HG03460 (cell line): ENCODE data around the gene GPR39.
"Not testable (repeated sequence)": the region's sequence is repeated elsewhere in the genome, so short reads cannot be mapped to it uniquely, and the experiment has no call there.

ENCODE experiments used
- ATAC-seq: cut with Tn5 transposase; IDR thresholded peaks from one replicate; pipeline ENCODE4 v1.9.1; 2021; ENCODE audit not compliant: unreplicated experiment

GPR39 gene

GRCh38 chr2:132416723-132417395 is at the start of gene GPR39:
GPR39 (plus strand) TSS chr2:132416805.
- ATAC-seq: no peak

DNA sequence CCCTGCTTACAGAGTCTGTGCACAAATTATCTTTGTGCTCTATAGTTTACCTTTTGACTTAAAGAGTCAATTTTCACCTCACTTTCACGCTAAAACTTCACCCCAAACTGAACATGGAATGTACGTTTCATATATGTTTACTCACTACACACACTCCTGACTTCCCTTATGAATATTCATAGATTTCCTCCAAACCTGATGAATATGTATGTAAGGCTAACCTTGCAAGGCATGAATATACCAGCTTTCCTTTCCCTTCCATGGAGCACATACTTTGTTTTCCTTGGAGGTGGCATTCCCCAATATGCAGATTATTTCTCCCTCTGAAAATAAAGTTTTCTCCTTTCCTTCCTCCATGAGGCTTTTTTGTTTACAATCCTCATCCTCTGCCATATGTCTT is 48.4 kb upstream of the GPR39 start:
- ATAC-seq: no peak

DNA sequence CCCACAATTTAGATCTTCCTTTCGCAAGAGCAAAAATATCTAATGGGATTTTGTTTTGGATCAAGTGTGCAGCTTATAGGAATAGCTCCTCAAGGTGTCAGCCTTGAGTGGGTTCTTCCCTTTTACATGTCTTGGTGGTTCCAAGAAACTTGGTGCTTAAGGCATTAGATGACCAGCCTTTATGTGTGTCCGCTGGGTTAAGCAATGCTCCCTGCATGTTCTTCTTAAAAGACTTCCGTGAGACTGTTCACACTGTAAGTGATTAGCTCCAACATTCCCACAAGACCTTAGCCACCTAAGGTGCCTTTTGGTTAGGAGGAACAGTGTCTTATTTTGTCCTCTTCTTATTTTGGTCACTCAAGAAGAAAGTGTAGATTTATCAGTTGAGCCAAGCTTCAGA is 44.3 kb upstream of the GPR39 start:
- no peak for ATAC-seq

DNA sequence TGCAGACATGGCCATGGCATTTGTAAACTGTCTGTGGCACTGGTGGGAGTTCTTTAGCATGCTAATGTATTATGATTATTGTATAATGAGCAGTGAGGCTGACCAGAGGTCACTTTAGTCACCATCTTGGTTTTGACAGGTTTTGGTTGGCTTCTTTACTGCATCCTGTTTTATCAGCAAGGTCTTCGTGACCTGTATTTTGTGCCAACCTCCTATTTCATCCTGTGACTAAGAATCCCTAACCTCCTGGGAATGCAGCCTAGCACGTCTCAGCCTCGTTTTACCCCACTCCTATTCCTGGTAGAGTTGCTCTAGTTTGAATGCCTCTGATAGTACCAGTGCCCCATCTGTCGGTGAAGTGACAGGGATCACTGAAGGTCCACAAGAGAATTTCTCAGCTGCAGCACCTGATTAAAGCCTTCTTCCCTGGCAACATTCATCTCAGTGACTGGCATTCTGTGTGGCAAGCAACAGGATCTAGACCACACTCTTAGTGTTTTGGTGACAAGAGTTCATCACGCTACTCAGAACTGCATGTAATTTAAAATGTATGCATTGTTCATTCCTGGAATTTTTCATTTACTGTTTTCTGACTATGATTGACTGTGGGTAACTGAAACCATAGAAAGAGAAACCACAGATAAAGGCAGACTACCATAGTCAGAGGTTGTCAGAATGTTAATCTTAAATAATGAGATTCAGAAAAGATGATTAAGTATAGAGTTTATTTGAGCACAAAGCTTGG is 43.0 kb upstream of the GPR39 start:
- ATAC-seq: no peak

DNA sequence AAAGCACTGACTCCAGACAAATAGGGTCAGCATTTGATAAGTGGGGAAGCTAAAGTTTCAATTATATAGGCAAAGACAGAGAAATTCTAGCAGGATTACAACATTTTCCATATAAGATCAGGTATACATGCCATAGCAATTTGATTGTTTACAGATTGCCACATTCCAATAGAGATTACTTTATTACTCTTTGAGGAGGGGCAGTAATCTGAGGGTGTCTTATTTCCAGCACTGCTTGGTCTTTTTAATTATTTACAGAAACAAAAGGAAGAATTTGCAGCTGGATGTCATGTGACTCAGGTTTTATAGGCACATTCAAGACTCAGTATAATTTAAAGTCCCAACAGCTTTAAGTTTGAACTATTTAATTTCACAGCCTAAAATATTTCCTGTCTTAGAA is 42.5 kb upstream of the GPR39 start:
- no peak for ATAC-seq

DNA sequence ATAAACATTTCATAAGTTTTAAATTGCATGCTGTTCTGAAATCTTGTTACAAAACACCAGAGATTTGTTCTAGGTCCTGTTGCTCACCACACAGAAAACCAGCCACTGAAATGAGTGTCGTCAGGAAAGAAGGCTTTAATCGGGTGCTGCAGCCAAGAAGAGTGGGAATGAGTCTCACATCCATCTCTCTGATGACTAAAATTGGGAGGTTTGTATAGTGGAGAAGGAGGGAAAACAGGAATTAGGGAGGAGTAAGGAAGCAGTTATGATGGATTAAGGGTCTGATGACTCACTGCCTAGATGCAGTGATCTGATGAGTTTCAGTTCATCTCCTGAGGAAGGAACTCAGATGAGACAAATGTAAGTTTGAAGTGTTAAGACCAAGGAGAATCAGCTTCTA is 42.1 kb upstream of the GPR39 start:
- no peak for ATAC-seq

DNA sequence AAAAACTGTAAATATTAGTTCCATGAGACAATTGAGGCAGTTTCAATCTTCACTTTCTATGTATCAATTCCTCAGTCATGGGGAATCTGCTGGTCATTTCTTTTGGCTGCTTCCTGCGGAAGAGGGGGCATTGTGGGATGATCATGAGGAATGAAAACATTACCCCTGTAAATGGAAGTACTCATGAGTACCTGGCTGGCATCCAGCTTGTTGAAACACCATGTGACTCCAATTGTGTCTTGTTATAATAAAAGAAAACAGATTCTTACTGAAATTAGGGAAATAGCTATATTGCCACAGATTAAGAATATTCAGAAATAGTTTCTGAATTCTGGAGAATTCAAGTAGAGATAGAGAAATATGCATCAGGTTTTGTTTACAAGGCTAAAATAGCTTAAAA is 41.6 kb upstream of the GPR39 start:
- ATAC-seq: no peak

GRCh38 chr2:132381376-132381775 is 35.2 kb upstream of the GPR39 start:
- ATAC-seq: no peak

GRCh38 chr2:132383956-132384355 is 32.6 kb upstream of the GPR39 start:
- no peak for ATAC-seq

DNA sequence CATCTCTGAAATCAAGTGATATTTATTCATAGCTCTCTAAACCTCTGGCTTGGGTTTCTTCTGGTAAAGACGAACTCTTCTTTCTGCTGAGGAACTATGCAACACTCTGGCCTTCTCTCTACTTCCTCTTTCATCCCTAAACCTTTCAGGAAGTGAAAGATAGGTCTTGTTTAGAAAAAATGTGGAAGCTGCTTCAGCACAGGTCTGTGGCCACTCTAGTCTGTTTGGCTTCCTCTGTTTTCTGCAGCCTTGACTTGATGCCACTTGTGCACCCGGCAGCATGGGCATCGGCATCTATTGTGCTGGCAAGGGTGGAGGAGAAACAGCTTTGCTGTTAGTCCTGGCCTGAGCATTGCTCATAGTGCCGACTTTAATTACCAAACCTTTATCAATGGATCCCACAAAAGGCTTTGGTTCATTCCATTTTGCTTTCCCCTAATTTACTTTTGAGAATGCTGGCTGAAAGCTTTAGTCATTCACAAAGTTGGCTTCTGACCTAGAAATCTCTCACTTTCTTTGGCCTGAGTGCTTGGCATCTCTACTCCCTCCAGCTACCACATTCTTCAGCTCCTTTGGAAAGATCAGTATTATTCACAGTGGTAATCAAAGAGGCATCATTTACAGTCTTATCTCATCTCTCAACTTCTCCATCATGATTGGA is 32.0 kb upstream of the GPR39 start:
- ATAC-seq: no peak

DNA sequence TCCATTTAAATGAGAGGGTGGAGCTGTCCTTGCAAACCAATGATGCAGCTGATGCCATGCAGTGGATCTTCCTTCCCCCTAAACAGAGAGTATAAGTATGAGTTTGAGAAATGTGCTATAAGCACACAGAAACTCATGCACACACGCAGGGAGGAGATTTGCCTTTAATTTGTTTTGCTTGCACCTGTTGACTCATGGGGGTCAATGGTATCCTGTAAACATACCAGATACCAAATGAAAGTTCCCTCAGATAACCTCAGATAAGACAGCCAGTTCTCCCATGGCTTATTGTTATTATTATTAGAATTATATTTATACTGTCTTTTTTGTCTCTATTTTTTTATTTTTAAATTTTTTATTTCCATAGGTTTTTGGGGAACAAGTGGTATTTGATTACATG is 29.5 kb upstream of the GPR39 start:
- ATAC-seq: no peak

DNA sequence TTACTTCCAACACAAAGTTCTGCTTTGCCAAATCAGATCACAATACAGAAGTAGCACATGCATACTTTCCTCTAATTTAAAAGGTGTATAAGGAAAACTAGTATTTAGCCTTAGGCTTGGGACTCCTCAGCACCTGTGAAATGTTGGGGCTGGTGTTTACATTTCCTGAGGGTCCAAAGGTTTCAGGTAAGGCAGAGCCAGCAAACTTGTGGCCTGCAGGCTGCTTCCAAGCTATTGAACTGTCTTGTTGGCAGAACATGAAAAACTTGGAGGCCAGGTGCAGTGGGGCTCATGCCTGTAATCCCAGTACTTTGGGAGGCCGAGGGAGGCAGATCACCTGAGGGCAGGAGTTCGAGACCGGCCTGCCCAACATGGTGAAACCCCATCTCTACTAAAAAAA is 26.5 kb upstream of the GPR39 start:
- ATAC-seq: no peak

DNA sequence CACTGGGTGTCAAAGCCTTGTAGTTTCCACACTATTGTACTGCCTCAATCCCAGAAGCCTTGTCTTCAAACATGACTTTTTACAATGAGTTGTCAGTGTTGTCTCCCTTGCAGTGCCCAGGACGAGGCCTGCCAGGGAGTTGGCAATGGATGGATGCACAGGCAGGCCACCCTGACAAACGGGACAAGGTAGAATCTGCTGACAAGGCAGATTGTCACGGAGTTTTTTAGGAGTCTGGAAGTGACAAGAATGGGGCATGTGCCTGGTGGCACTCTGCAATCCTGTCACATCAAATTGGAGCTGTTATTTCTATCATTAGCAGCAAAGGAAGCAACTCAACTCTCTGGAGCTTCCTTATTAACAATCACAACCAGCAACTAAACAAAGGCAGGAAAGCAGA is 25.2 kb upstream of the GPR39 start:
- no peak for ATAC-seq

GRCh38 chr2:132392221-132392620 is 24.4 kb upstream of the GPR39 start:
- no peak for ATAC-seq

DNA sequence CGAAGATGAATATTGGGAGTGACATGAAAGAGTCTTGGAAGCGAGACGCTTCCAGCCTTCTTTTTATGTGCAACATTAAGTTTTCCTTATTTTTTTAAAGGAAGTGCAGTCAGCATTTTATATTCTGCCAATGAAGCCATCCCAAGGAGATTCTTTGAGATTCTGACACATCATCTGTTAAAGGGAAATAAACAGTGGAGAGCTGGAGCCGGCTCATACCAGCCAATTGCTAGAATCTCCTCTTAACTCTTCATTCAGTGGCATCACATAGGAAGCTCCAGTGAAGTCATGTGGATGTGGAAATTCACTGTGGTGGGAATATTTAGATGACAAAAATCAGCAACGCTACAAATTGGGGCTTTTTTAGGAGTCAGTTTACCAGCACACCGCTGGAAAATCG is 23.7 kb upstream of the GPR39 start:
- no peak for ATAC-seq

- not testable (repeated sequence) for ATAC-seq
These were observed 19.6 kb upstream of the GPR39 start for GRCh38 chr2:132397042-132397441.

GRCh38 chr2:132400169-132400900 is 16.3 kb upstream of the GPR39 start:
- no peak for ATAC-seq

GRCh38 chr2:132400901-132401240 is 15.7 kb upstream of the GPR39 start:
- ATAC-seq: no peak

- ATAC-seq: no peak
These were observed 15.3 kb upstream of the GPR39 start for GRCh38 chr2:132401326-132401725.

GRCh38 chr2:132403146-132403545 is 13.5 kb upstream of the GPR39 start:
- ATAC-seq: no peak

DNA sequence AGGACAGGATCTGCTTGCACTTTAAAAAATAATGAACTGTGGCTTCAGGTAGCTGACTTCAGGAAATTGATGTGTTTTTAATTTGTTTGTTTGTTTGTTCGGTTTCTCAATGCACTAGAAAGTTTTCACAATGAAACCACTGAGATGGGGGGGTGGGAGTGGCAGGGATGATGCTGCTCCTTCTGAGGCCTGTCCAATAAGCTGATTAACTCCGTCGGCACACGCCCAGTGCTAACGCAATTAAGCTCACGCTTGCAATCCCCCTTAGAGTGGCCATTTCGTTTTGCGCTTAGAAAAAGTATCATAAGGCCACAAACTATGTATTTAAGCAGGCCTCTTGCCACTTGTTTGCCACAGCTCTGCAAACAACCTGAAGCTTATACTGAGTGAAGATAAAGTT is 12.5 kb upstream of the GPR39 start:
- ATAC-seq: no peak

DNA sequence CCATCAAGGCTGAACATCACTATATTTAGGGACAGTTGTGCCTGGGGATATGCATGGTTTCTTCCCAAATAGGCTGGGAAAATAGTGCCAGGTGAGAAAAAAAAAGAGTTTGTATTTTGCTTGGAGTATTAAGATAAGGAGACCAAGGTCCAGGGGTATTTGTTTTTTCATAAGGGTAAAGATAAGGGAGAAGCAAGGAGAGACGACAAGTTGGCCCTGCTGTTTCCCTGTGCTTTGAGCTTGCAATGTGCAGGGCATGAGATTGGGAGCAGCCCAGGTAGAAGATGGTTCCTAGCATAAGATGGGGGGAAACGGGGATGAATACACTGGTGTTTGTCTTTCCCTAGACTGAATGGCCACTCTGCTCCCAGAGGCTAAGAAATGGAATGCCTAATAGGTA is 8.8 kb upstream of the GPR39 start:
- ATAC-seq: no peak
